Caco-2 (cell line): ENCODE data around the gene MYT1. TPM values are rescaled to one million over a fixed set of nuclear protein-coding genes. Genes with fewer than 3 reads are reported as not detected.

ENCODE experiments used
- BruUV-seq: library from RNA; stranded (reverse); fragments of 400-500 nt; replicated peaks from 2 replicates; lab custom pipeline; 2021; lab: Mats Ljungman, UMichigan
- CTCF ChIA-PET: fragments of 300-600 bp; sonication (Branson Sonifier 250); formaldehyde crosslinking; loops from one replicate; lab custom pipeline; 2022; ENCODE audit warnings: antibody characterized with exemption; lab: Charles Lee
- POLR2A ChIA-PET: fragments of 300-600 bp; sonication (Branson Sonifier 250); formaldehyde crosslinking; loops from one replicate; lab custom pipeline; 2022; ENCODE audit warnings: antibody characterized with exemption; lab: Charles Lee
- DNase-seq, 2 experiments: peaks; one replicate each; pipeline versions ENCODE4 v3.0.0 to v3.0.0-alpha.2; 2020 to 2022
- H3K27me3 ChIP-seq: replicated peaks from 2 replicates; pipeline ENCODE4 v1.6.0; 2011; ENCODE audit warnings: low read length; ENCODE audit not compliant: control insufficient read depth, insufficient read depth
- H3K36me3 ChIP-seq: 2 replicates; pipeline ENCODE4 v1.5.1; 2011; ENCODE audit warnings: low read length; ENCODE audit not compliant: control insufficient read depth, insufficient read depth
- H3K4me1 ChIP-seq: fragments of 250-450 bp; sonication (Bioruptor Pico); 2 replicates; pipeline ENCODE4 v1.5.1; 2020; ENCODE audit warnings: mild to moderate bottlenecking
- H3K4me3 ChIP-seq: 2 replicates; pipeline ENCODE4 v1.5.1; 2011; ENCODE audit warnings: low read depth, mild to moderate bottlenecking, control low read depth, low read length
- H3K9me3 ChIP-seq: fragments of 250-450 bp; sonication (Bioruptor Pico); 2 replicates; pipeline ENCODE4 v1.5.1; 2020; ENCODE audit warnings: mild to moderate bottlenecking, moderate library complexity
- H3K27ac Mint-ChIP-seq: one replicate; pipeline ENCODE4 v1.8.0; 2022; ENCODE audit warnings: mixed read lengths; ENCODE audit not compliant: unreplicated experiment
- H3K27me3 Mint-ChIP-seq: one replicate; pipeline ENCODE4 v1.8.0; 2022; ENCODE audit warnings: mixed read lengths; ENCODE audit not compliant: insufficient read depth, unreplicated experiment
- H3K36me3 Mint-ChIP-seq: one replicate; pipeline ENCODE4 v1.8.0; 2022; ENCODE audit warnings: mild to moderate bottlenecking, mixed read lengths; ENCODE audit not compliant: insufficient read depth, unreplicated experiment
- H3K4me1 Mint-ChIP-seq: one replicate; pipeline ENCODE4 v1.8.0; 2022; ENCODE audit warnings: low read depth, mixed read lengths; ENCODE audit not compliant: unreplicated experiment
- H3K4me3 Mint-ChIP-seq: one replicate; pipeline ENCODE4 v1.8.0; 2022; ENCODE audit warnings: mild to moderate bottlenecking, moderate library complexity, mixed read lengths; ENCODE audit not compliant: unreplicated experiment
- H3K9me3 Mint-ChIP-seq: one replicate; pipeline ENCODE4 v1.8.0; 2022; ENCODE audit warnings: mixed read lengths; ENCODE audit not compliant: unreplicated experiment
- CTCF ChIP-seq, 2 experiments: fragments of 200-600 bp in 1 of 2; IDR thresholded peaks; 1 replicate in 1 of 2; 2 replicates in 1 of 2; pipeline versions ENCODE4 v1.5.1 to v1.8.0; 2011 to 2022; ENCODE audit warnings: antibody characterized with exemption in 1 of 2, control low read depth in 1 of 2, inconsistent platforms in 1 of 2, low read depth in 1 of 2, low read length in 1 of 2, mild to moderate bottlenecking in 1 of 2, moderate library complexity in 1 of 2; ENCODE audit not compliant: insufficient read depth in 1 of 2, severe bottlenecking in 1 of 2, unreplicated experiment in 1 of 2
- intact Hi-C: fragments of 100-400 bp; cut with micrococcal nuclease; formaldehyde crosslinking; loops from one replicate; pipeline ENCODE4 v1.10.0; 2022; ENCODE audit not compliant: unreplicated experiment
- total RNA-seq: library from RNA; stranded (reverse); gene quantifications from 2 replicates; pipeline ENCODE4 v1.2.3, GENCODE V29; 2022

MYT1 gene
- total RNA-seq, 1 experiment from 2014 or later = 0.25 TPM

GRCh38 chr20:64231621-64232550, 67.6 kb downstream of the MYT1 start:
- H3K4me1 Mint-ChIP-seq = no peaks in the 10 kb centered on the region
- H3K36me3 Mint-ChIP-seq = no peaks in the 10 kb centered on the region
- POLR2A ChIA-PET = interaction anchor here (0.5 kb wide), 1 partner anchor 366 kb away, joined by 3 read pairs; no protein-coding TSS in a partner anchor
- Histone ChIP-seq H3K4me1 (peaks cover 8% of the 10 kb centered on the region; the same call in 1 of the 2 replicates), H3K4me3 (no peak overlapping the region), H3K9me3 (peaks cover 10% of the 10 kb centered on the region), H3K36me3 (no peaks in the 10 kb centered on the region), H3K27me3 (no peaks in the 10 kb centered on the region)
- no peak for TF ChIP-seq CTCF (IDR thresholded peaks at IDR 0.05; ENCODE audit: insufficient read depth in 1 of 2, low read depth in 1 of 2, low read length in 1 of 2, severe bottlenecking in 1 of 2, unreplicated experiment in 1 of 2)
- no peak overlapping the region for H3K27ac Mint-ChIP-seq
- peaks cover 17% of the 10 kb centered on the region for H3K9me3 Mint-ChIP-seq
- intact Hi-C loops = no loop called here
- no peak overlapping the region for H3K4me3 Mint-ChIP-seq
- H3K27me3 Mint-ChIP-seq = peaks cover 6% of the 10 kb centered on the region
- CTCF ChIA-PET = interaction anchor here (0.6 kb wide), 1 partner anchor 521 kb away, joined by 7 read pairs; no protein-coding TSS in a partner anchor
- no peak for DNase-seq
- no TSS peak for BruUV-seq

GRCh38 chr20:64232794-64233193, 68.5 kb downstream of the MYT1 start:
- Histone ChIP-seq H3K36me3 (no peaks in the 10 kb centered on the region), H3K9me3 (peaks cover 10% of the 10 kb centered on the region), H3K4me3 (no peak overlapping the region), H3K4me1 (peaks cover 8% of the 10 kb centered on the region; the same call in 1 of the 2 replicates), H3K27me3 (no peaks in the 10 kb centered on the region)
- ChIA-PET CTCF (no interaction called here), POLR2A (interaction anchor here (0.5 kb wide), 1 partner anchor 367 kb away, joined by 3 read pairs; no protein-coding TSS in a partner anchor)
- no TSS peak for BruUV-seq
- intact Hi-C loops = no loop called here
- Mint-ChIP-seq H3K4me1 (no peaks in the 10 kb centered on the region), H3K9me3 (peaks cover 17% of the 10 kb centered on the region), H3K27ac (no peak overlapping the region), H3K4me3 (no peak overlapping the region), H3K27me3 (peaks cover 6% of the 10 kb centered on the region), H3K36me3 (no peaks in the 10 kb centered on the region)
- TF ChIP-seq CTCF (IDR thresholded peaks at IDR 0.05; ENCODE audit: insufficient read depth in 1 of 2, low read depth in 1 of 2, low read length in 1 of 2, severe bottlenecking in 1 of 2, unreplicated experiment in 1 of 2) = no peak
- no peak for DNase-seq

- DNase-seq = no peak
- intact Hi-C loops = no loop called here
- Mint-ChIP-seq H3K27me3 (no peaks in the 10 kb centered on the region), H3K36me3 (no peaks in the 10 kb centered on the region), H3K9me3 (peaks cover 17% of the 10 kb centered on the region), H3K4me1 (no peaks in the 10 kb centered on the region), H3K27ac (no peak overlapping the region), H3K4me3 (no peak overlapping the region)
- peaks cover 10% of the 10 kb centered on the region for H3K9me3 ChIP-seq
- CTCF ChIA-PET = no interaction called here
- H3K4me3 ChIP-seq = no peak overlapping the region
- BruUV-seq = no TSS peak
- no peaks in the 10 kb centered on the region for H3K27me3 ChIP-seq
- no peaks in the 10 kb centered on the region for H3K36me3 ChIP-seq
- H3K4me1 ChIP-seq = peaks cover 8% of the 10 kb centered on the region; the same call in 1 of the 2 replicates
- POLR2A ChIA-PET = no interaction called here
- TF ChIP-seq CTCF (IDR thresholded peaks at IDR 0.05; ENCODE audit: insufficient read depth in 1 of 2, low read depth in 1 of 2, low read length in 1 of 2, severe bottlenecking in 1 of 2, unreplicated experiment in 1 of 2) = no peak
Observed at GRCh38 chr20:64233725-64234124, 69.5 kb downstream of the MYT1 start.
